MCF 10A (cell line): Measurements from ENCODE around the gene PHAF1. TPM values are rescaled to one million over a fixed set of nuclear protein-coding genes. Genes with fewer than 3 reads are reported as not detected.

Experiments used
- BruUV-seq: library from RNA; stranded (reverse); fragments of 400-500 nt; replicated peaks from 2 replicates; lab custom pipeline; 2021; lab: Mats Ljungman, UMichigan
- CTCF ChIA-PET: fragments of 300-600 bp; sonication (Branson Sonifier 250); formaldehyde crosslinking; extraction: SDS; loops from one replicate; lab custom pipeline; 2021; ENCODE audit warnings: antibody characterized with exemption, inconsistent platforms; lab: Yijun Ruan, JAX
- POLR2A ChIA-PET: fragments of 300-600, 350-650 bp; sonication (Branson Sonifier 250); formaldehyde crosslinking; extraction: SDS; loops from one replicate; lab custom pipeline; 2020; ENCODE audit warnings: antibody characterized with exemption, inconsistent platforms; lab: Yijun Ruan, JAX
- DNase-seq: peaks from one replicate; pipeline ENCODE4 v3.0.0-alpha.2; 2018; ENCODE audit not compliant: unreplicated experiment
- H3K27ac Mint-ChIP-seq: one replicate; pipeline ENCODE4 v1.8.0; 2022; ENCODE audit warnings: mild to moderate bottlenecking, low read depth, mixed read lengths; ENCODE audit not compliant: unreplicated experiment
- H3K27me3 Mint-ChIP-seq: one replicate; pipeline ENCODE4 v1.8.0; 2022; ENCODE audit warnings: mixed read lengths; ENCODE audit not compliant: insufficient read depth, unreplicated experiment
- H3K36me3 Mint-ChIP-seq: one replicate; pipeline ENCODE4 v1.8.0; 2022; ENCODE audit warnings: mild to moderate bottlenecking, moderate library complexity, mixed read lengths; ENCODE audit not compliant: insufficient read depth, unreplicated experiment
- H3K4me1 Mint-ChIP-seq: one replicate; pipeline ENCODE4 v1.8.0; 2022; ENCODE audit warnings: mixed read lengths; ENCODE audit not compliant: insufficient read depth, unreplicated experiment
- H3K4me3 Mint-ChIP-seq: one replicate; pipeline ENCODE4 v1.8.0; 2022; ENCODE audit warnings: mild to moderate bottlenecking, moderate library complexity, mixed read lengths; ENCODE audit not compliant: unreplicated experiment
- H3K9me3 Mint-ChIP-seq: one replicate; pipeline ENCODE4 v1.8.0; 2022; ENCODE audit warnings: mixed read lengths; ENCODE audit not compliant: unreplicated experiment
- CTCF ChIP-seq: fragments of 200-600 bp; IDR thresholded peaks from one replicate; pipeline ENCODE4 v1.8.0; 2022; ENCODE audit warnings: antibody characterized with exemption, mild to moderate bottlenecking; ENCODE audit not compliant: unreplicated experiment
- intact Hi-C: fragments of 100-400 bp; cut with micrococcal nuclease; formaldehyde crosslinking; loops from 2 replicates; pipeline ENCODE4 v1.14.1; 2022
- total RNA-seq: library from RNA; stranded (reverse); gene quantifications from 2 replicates; pipeline ENCODE4 v1.2.3, GENCODE V29; 2022

Gene PHAF1
- total RNA-seq, 1 experiment from 2014 or later = 14.5 TPM

GRCh38 chr16:67071476-67072048, 38.2 kb upstream of the PHAF1 start:
- DNase-seq = no peak
- BruUV-seq = no TSS peak
- H3K4me3 Mint-ChIP-seq = no peak overlapping the region
- TF ChIP-seq CTCF = no peak
- H3K27ac Mint-ChIP-seq = no peak overlapping the region
- ChIA-PET POLR2A (interaction anchor here (1.0 kb wide), 1 partner anchor 12 kb away, joined by 5 read pairs; no protein-coding TSS in a partner anchor), CTCF (interaction anchor here (0.5 to 1.1 kb wide), 2 partner anchors 177 to 1508 kb away, joined by 3 to 6 read pairs; no protein-coding TSS in a partner anchor)
- no peaks in the 10 kb centered on the region for H3K9me3 Mint-ChIP-seq
- intact Hi-C loops = no loop called here
- H3K4me1 Mint-ChIP-seq = no peaks in the 10 kb centered on the region
- peaks cover 68% of the 10 kb centered on the region for H3K36me3 Mint-ChIP-seq
- H3K27me3 Mint-ChIP-seq = no peaks in the 10 kb centered on the region

- no peaks in the 10 kb centered on the region for H3K27me3 Mint-ChIP-seq
- ChIA-PET POLR2A (no interaction called here), CTCF (interaction anchor here (0.5 to 0.6 kb wide), 2 partner anchors 412 to 451 kb away, joined by 3 to 4 read pairs; no protein-coding TSS in a partner anchor)
- no peak overlapping the region for H3K27ac Mint-ChIP-seq
- H3K4me1 Mint-ChIP-seq = no peaks in the 10 kb centered on the region
- H3K9me3 Mint-ChIP-seq = no peaks in the 10 kb centered on the region
- peaks cover 44% of the 10 kb centered on the region for H3K36me3 Mint-ChIP-seq
- DNase-seq = no peak
- no TSS peak for BruUV-seq
- intact Hi-C loops = no loop called here
- TF ChIP-seq CTCF = no peak
- H3K4me3 Mint-ChIP-seq = no peak overlapping the region
These were observed 34.4 kb upstream of the PHAF1 start for GRCh38 chr16:67075331-67075730.

GRCh38 chr16:67077871-67078270, 31.9 kb upstream of the PHAF1 start:
- intact Hi-C loops = no loop called here
- TF ChIP-seq CTCF = no peak

GRCh38 chr16:67082100-67082499, 27.6 kb upstream of the PHAF1 start:
- no peak for DNase-seq
- POLR2A ChIA-PET = interaction anchor here (1.0 to 1.2 kb wide), 3 partner anchors 8 to 52 kb away, joined by 3 read pairs; no protein-coding TSS in a partner anchor

More at GRCh38 chr16:67077871-67078270, 31.9 kb upstream of the PHAF1 start:
- no peak for DNase-seq
- CTCF ChIA-PET = interaction anchor here (1.2 kb wide), 1 partner anchor 23 kb away, joined by 3 read pairs; no protein-coding TSS in a partner anchor
- H3K27ac Mint-ChIP-seq = no peak overlapping the region
- BruUV-seq = no TSS peak
- POLR2A ChIA-PET = no interaction called here
- no peak overlapping the region for H3K4me3 Mint-ChIP-seq
- H3K27me3 Mint-ChIP-seq = no peaks in the 10 kb centered on the region
- no peaks in the 10 kb centered on the region for H3K4me1 Mint-ChIP-seq
- peaks cover 43% of the 10 kb centered on the region for H3K36me3 Mint-ChIP-seq
- no peaks in the 10 kb centered on the region for H3K9me3 Mint-ChIP-seq

More at GRCh38 chr16:67082100-67082499, 27.6 kb upstream of the PHAF1 start:
- intact Hi-C loops = no loop called here
- no TSS peak for BruUV-seq
- Mint-ChIP-seq H3K27ac (no peak overlapping the region), H3K36me3 (peaks cover 22% of the 10 kb centered on the region), H3K4me3 (no peak overlapping the region), H3K9me3 (no peaks in the 10 kb centered on the region), H3K27me3 (no peaks in the 10 kb centered on the region), H3K4me1 (no peaks in the 10 kb centered on the region)
- CTCF ChIA-PET = interaction anchor here (0.7 to 1.2 kb wide), 3 partner anchors 20 to 123 kb away, joined by 3 read pairs; no protein-coding TSS in a partner anchor
- no peak for TF ChIP-seq CTCF
